ENCODE results near the gene ERCC6L.

ERCC6L gene

GRCh38 chrX:72253686-72254085 is 14.9 kb upstream of the ERCC6L start:
- Histone ChIP-seq H3K4me2 (ENCODE audit: insufficient read depth, low read length, poor library complexity, severe bottlenecking) (no peak overlapping the region), H2BK12ac (ENCODE audit: low read length) (no peak overlapping the region), H3K79me1 (ENCODE audit: low read depth, low read length) (no peaks in the 10 kb centered on the region), H3K23ac (ENCODE audit: low read depth, low read length, poor library complexity) (no peak overlapping the region), H4K91ac (ENCODE audit: low read depth, low read length, poor library complexity) (no peak overlapping the region), H3K27ac (replicated peaks; ENCODE audit: low read length) (no peak overlapping the region), H3K18ac (ENCODE audit: low read length) (no peak overlapping the region), H2BK5ac (ENCODE audit: low read length) (no peak overlapping the region), H3K4me3 (ENCODE audit: low read length in 2 of 2) (no peak overlapping the region), H3K27me3 (ENCODE audit: control insufficient read depth in 3 of 3, insufficient read depth in 3 of 3, low read depth in 1 of 3, low read length in 3 of 3) (peaks cover 0 to 3% (median 0%) of the 10 kb centered on the region in 3 experiments), H4K8ac (ENCODE audit: low read depth, low read length) (no peak overlapping the region), H3K36me3 (replicated peaks in 1 of 2; ENCODE audit: control insufficient read depth in 2 of 2, insufficient read depth in 2 of 2, low read length in 2 of 2) (no peaks in the 10 kb centered on the region), H2BK15ac (ENCODE audit: low read length) (no peak overlapping the region), H3K9me3 (replicated peaks in 1 of 2; ENCODE audit: control insufficient read depth in 2 of 2, insufficient read depth in 1 of 2, low read depth in 1 of 2, low read length in 2 of 2) (no peaks in the 10 kb centered on the region), H2AFZ (ENCODE audit: low read length) (no peak overlapping the region), H3K4ac (ENCODE audit: low read length) (no peak overlapping the region), H3K4me1 (ENCODE audit: control insufficient read depth in 2 of 2, insufficient read depth in 1 of 2, low read depth in 1 of 2, low read length in 2 of 2) (peaks cover 0 to 2% of the 10 kb centered on the region in 2 donors), H2AK5ac (ENCODE audit: low read depth, low read length) (no peak overlapping the region), H3K14ac (ENCODE audit: low read length) (no peak overlapping the region), H2BK120ac (ENCODE audit: low read depth, low read length) (no peak overlapping the region), H3K9ac (ENCODE audit: low read depth, low read length, poor library complexity) (no peak overlapping the region)
- no peak for DNase-seq (ENCODE audit: low spot score)

GRCh38 chrX:72247206-72247942 is 8.5 kb upstream of the ERCC6L start:
- H2BK15ac ChIP-seq (ENCODE audit: low read length) = no peak overlapping the region
- H2BK120ac ChIP-seq (ENCODE audit: low read depth, low read length) = no peak overlapping the region
- no peak overlapping the region for H3K9ac ChIP-seq (ENCODE audit: low read depth, low read length, poor library complexity)
- no peaks in the 10 kb centered on the region for H3K79me1 ChIP-seq (ENCODE audit: low read depth, low read length)
- no peak overlapping the region for H2AK5ac ChIP-seq (ENCODE audit: low read depth, low read length)
- H3K4me2 ChIP-seq (ENCODE audit: insufficient read depth, low read length, poor library complexity, severe bottlenecking) = no peak overlapping the region
- H3K14ac ChIP-seq (ENCODE audit: low read length) = no peak overlapping the region
- no peak overlapping the region for H4K8ac ChIP-seq (ENCODE audit: low read depth, low read length)
- no CpG with 5 or more reads among the region's 2 CpGs for WGBS, 2 donors (ENCODE audit: extremely low coverage in 2 of 2, insufficient read length in 2 of 2, insufficient replicate concordance in 1 of 2)
- H2BK12ac ChIP-seq (ENCODE audit: low read length) = no peak overlapping the region
- H2AFZ ChIP-seq (ENCODE audit: low read length) = no peak overlapping the region
- H3K27me3 ChIP-seq (ENCODE audit: control insufficient read depth in 3 of 3, insufficient read depth in 3 of 3, low read depth in 1 of 3, low read length in 3 of 3) = no peaks in the 10 kb centered on the region
- no peak overlapping the region for H3K23ac ChIP-seq (ENCODE audit: low read depth, low read length, poor library complexity)
- no peak overlapping the region for H3K4ac ChIP-seq (ENCODE audit: low read length)
- no peaks in the 10 kb centered on the region for H3K36me3 ChIP-seq (replicated peaks in 1 of 2; ENCODE audit: control insufficient read depth in 2 of 2, insufficient read depth in 2 of 2, low read length in 2 of 2)
- H3K4me1 ChIP-seq (ENCODE audit: control insufficient read depth in 2 of 2, insufficient read depth in 1 of 2, low read depth in 1 of 2, low read length in 2 of 2) = peaks cover 0 to 4% of the 10 kb centered on the region in 2 donors
- no peak overlapping the region for H2BK5ac ChIP-seq (ENCODE audit: low read length)
- DNase-seq (ENCODE audit: low spot score) = no peak
- no peak overlapping the region for H4K91ac ChIP-seq (ENCODE audit: low read depth, low read length, poor library complexity)
- no peak overlapping the region for H3K18ac ChIP-seq (ENCODE audit: low read length)
- H3K27ac ChIP-seq (replicated peaks; ENCODE audit: low read length) = no peak overlapping the region
- no peak overlapping the region for H3K4me3 ChIP-seq (ENCODE audit: low read length in 2 of 2)
- H3K9me3 ChIP-seq (replicated peaks in 1 of 2; ENCODE audit: control insufficient read depth in 2 of 2, insufficient read depth in 1 of 2, low read depth in 1 of 2, low read length in 2 of 2) = no peaks in the 10 kb centered on the region

GRCh38 chrX:72245461-72246089 is 6.7 kb upstream of the ERCC6L start:
- Histone ChIP-seq H3K4ac (ENCODE audit: low read length) (no peak overlapping the region), H4K91ac (ENCODE audit: low read depth, low read length, poor library complexity) (no peak overlapping the region), H3K4me2 (ENCODE audit: insufficient read depth, low read length, poor library complexity, severe bottlenecking) (no peak overlapping the region), H3K36me3 (replicated peaks in 1 of 2; ENCODE audit: control insufficient read depth in 2 of 2, insufficient read depth in 2 of 2, low read length in 2 of 2) (no peaks in the 10 kb centered on the region), H2BK120ac (ENCODE audit: low read depth, low read length) (no peak overlapping the region), H3K4me1 (ENCODE audit: control insufficient read depth in 2 of 2, insufficient read depth in 1 of 2, low read depth in 1 of 2, low read length in 2 of 2) (peaks cover 0 to 4% of the 10 kb centered on the region in 2 donors), H2BK5ac (ENCODE audit: low read length) (no peak overlapping the region), H3K27me3 (ENCODE audit: control insufficient read depth in 3 of 3, insufficient read depth in 3 of 3, low read depth in 1 of 3, low read length in 3 of 3) (no peaks in the 10 kb centered on the region), H3K18ac (ENCODE audit: low read length) (no peak overlapping the region), H3K4me3 (ENCODE audit: low read length in 2 of 2) (no peak overlapping the region), H3K9me3 (replicated peaks in 1 of 2; ENCODE audit: control insufficient read depth in 2 of 2, insufficient read depth in 1 of 2, low read depth in 1 of 2, low read length in 2 of 2) (no peaks in the 10 kb centered on the region), H3K9ac (ENCODE audit: low read depth, low read length, poor library complexity) (no peak overlapping the region), H3K27ac (replicated peaks; ENCODE audit: low read length) (no peak overlapping the region), H2BK12ac (ENCODE audit: low read length) (no peak overlapping the region), H2AFZ (ENCODE audit: low read length) (no peak overlapping the region), H3K79me1 (ENCODE audit: low read depth, low read length) (no peaks in the 10 kb centered on the region), H3K23ac (ENCODE audit: low read depth, low read length, poor library complexity) (no peak overlapping the region), H2BK15ac (ENCODE audit: low read length) (no peak overlapping the region), H4K8ac (ENCODE audit: low read depth, low read length) (no peak overlapping the region), H3K14ac (ENCODE audit: low read length) (no peak overlapping the region), H2AK5ac (ENCODE audit: low read depth, low read length) (no peak overlapping the region)
- WGBS, 2 donors (ENCODE audit: extremely low coverage in 2 of 2, insufficient read length in 2 of 2, insufficient replicate concordance in 1 of 2) = no CpG with 5 or more reads among the region's 3 CpGs
- DNase-seq (ENCODE audit: low spot score) = no peak

- Histone ChIP-seq H2BK15ac (ENCODE audit: low read length) (no peak overlapping the region), H4K91ac (ENCODE audit: low read depth, low read length, poor library complexity) (no peak overlapping the region), H3K4me2 (ENCODE audit: insufficient read depth, low read length, poor library complexity, severe bottlenecking) (no peak overlapping the region), H3K4ac (ENCODE audit: low read length) (no peak overlapping the region), H2AK5ac (ENCODE audit: low read depth, low read length) (no peak overlapping the region), H3K4me1 (ENCODE audit: control insufficient read depth in 2 of 2, insufficient read depth in 1 of 2, low read depth in 1 of 2, low read length in 2 of 2) (peaks cover 0 to 4% of the 10 kb centered on the region in 2 donors), H4K8ac (ENCODE audit: low read depth, low read length) (no peak overlapping the region), H3K14ac (ENCODE audit: low read length) (no peak overlapping the region), H3K36me3 (replicated peaks in 1 of 2; ENCODE audit: control insufficient read depth in 2 of 2, insufficient read depth in 2 of 2, low read length in 2 of 2) (no peaks in the 10 kb centered on the region), H3K18ac (ENCODE audit: low read length) (no peak overlapping the region), H3K27me3 (ENCODE audit: control insufficient read depth in 3 of 3, insufficient read depth in 3 of 3, low read depth in 1 of 3, low read length in 3 of 3) (no peaks in the 10 kb centered on the region), H3K9ac (ENCODE audit: low read depth, low read length, poor library complexity) (no peak overlapping the region), H3K4me3 (ENCODE audit: low read length in 2 of 2) (no peak overlapping the region), H3K79me1 (ENCODE audit: low read depth, low read length) (no peaks in the 10 kb centered on the region), H3K23ac (ENCODE audit: low read depth, low read length, poor library complexity) (no peak overlapping the region), H2BK12ac (ENCODE audit: low read length) (no peak overlapping the region), H2BK5ac (ENCODE audit: low read length) (no peak overlapping the region), H2BK120ac (ENCODE audit: low read depth, low read length) (no peak overlapping the region), H2AFZ (ENCODE audit: low read length) (no peak overlapping the region), H3K9me3 (replicated peaks in 1 of 2; ENCODE audit: control insufficient read depth in 2 of 2, insufficient read depth in 1 of 2, low read depth in 1 of 2, low read length in 2 of 2) (no peaks in the 10 kb centered on the region), H3K27ac (replicated peaks; ENCODE audit: low read length) (no peak overlapping the region)
- no peak for DNase-seq (ENCODE audit: low spot score)
- WGBS, 2 donors (ENCODE audit: extremely low coverage in 2 of 2, insufficient read length in 2 of 2, insufficient replicate concordance in 1 of 2) = no CpG with 5 or more reads among the region's 3 CpGs
Observed at GRCh38 chrX:72243472-72243871, 4.6 kb upstream of the ERCC6L start.

All from neuronal stem cell (in vitro differentiated cells).